B cell (primary cell): Measurements from ENCODE around the gene GNB5.

ENCODE experiments used
- CTCF ChIP-seq: fragments of 200-600 bp; IDR thresholded peaks from one replicate; pipeline ENCODE4 v1.8.0; 2022; ENCODE audit warnings: antibody characterized with exemption, mild to moderate bottlenecking
- EZH2 ChIP-seq: IDR thresholded peaks from 2 replicates; pipeline ENCODE4 v1.6.1; 2012; ENCODE audit warnings: borderline replicate concordance, low read depth, mild to moderate bottlenecking, moderate library complexity, low read length; ENCODE audit not compliant: insufficient read depth, poor library complexity, severe bottlenecking

GRCh38 chr15:52066842-52067544 is 124.2 kb downstream of the GNB5 start:
- TF ChIP-seq CTCF (no peak), EZH2 (no peak)
